ENCODE data around the gene SIGLEC8.

DNA sequence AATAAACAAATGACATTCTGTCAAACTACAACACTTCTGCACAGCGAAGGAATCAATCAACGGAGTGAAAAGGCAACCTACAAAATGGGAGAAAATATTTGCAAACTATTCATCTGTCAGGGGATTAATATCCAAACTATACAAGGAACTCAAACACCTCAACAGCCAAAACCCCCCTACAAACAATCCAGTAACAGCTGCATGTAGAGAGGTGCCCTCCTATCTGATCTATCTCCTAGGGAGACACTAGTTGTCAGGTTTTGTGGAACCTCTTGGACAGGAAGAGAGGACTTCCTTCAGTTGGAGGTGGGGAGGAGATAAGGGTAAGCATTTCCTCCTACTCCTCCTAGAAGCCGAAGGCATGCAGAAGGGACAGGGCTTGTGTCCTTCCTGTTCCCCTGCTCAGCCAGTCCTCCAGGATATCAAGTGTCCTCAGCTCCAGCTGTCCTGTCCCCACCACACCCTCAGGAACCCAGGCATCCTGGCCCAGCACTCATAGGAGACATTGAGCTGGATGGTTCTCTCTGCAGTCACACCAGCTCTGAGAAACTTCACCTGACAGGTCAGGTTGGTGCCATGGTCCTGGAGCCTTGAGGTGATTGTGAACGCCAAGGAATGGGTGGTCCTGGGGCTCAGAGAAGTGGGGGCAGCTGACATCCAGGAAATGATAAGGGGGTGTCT lies 9.8 kb upstream of the SIGLEC8 start:
- TF ChIP-seq, protein P1, sequence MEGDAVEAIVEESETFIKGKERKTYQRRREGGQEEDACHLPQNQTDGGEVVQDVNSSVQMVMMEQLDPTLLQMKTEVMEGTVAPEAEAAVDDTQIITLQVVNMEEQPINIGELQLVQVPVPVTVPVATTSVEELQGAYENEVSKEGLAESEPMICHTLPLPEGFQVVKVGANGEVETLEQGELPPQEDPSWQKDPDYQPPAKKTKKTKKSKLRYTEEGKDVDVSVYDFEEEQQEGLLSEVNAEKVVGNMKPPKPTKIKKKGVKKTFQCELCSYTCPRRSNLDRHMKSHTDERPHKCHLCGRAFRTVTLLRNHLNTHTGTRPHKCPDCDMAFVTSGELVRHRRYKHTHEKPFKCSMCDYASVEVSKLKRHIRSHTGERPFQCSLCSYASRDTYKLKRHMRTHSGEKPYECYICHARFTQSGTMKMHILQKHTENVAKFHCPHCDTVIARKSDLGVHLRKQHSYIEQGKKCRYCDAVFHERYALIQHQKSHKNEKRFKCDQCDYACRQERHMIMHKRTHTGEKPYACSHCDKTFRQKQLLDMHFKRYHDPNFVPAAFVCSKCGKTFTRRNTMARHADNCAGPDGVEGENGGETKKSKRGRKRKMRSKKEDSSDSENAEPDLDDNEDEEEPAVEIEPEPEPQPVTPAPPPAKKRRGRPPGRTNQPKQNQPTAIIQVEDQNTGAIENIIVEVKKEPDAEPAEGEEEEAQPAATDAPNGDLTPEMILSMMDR (IDR thresholded peaks at IDR 0.05), result no peak
- no peak for TF ChIP-seq ZFX (IDR thresholded peaks at IDR 0.05; ENCODE audit: borderline replicate concordance)

All from 22Rv1 (cell line).